ENCODE measurements around the gene HAUS8.

The HAUS8 gene

DNA sequence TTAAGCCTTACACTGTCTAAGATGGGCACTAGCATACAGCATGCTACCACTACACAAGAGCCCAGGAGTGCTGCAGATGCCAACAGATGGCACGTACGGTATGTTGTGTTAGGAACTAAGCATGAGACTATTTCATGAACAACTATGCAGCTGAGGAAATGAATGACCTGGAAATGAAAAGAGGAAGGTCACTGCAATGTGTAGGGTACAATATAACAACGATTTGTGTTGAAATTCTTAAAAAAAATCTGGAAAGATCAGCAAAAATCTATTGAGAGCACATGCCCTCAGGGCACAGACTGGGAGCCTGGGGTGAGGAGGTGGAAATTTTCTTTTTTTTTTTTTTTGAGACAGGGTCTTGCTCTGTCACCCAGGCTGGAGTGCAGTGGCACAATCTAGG, 14.4 kb downstream of the HAUS8 start:
- no peak for DNase-seq (ENCODE audit: extremely low read depth, low read depth)
- TF ChIP-seq, protein P1, sequence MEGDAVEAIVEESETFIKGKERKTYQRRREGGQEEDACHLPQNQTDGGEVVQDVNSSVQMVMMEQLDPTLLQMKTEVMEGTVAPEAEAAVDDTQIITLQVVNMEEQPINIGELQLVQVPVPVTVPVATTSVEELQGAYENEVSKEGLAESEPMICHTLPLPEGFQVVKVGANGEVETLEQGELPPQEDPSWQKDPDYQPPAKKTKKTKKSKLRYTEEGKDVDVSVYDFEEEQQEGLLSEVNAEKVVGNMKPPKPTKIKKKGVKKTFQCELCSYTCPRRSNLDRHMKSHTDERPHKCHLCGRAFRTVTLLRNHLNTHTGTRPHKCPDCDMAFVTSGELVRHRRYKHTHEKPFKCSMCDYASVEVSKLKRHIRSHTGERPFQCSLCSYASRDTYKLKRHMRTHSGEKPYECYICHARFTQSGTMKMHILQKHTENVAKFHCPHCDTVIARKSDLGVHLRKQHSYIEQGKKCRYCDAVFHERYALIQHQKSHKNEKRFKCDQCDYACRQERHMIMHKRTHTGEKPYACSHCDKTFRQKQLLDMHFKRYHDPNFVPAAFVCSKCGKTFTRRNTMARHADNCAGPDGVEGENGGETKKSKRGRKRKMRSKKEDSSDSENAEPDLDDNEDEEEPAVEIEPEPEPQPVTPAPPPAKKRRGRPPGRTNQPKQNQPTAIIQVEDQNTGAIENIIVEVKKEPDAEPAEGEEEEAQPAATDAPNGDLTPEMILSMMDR (IDR thresholded peaks at IDR 0.05; ENCODE audit: low read depth, low read length) = no peak

DNA sequence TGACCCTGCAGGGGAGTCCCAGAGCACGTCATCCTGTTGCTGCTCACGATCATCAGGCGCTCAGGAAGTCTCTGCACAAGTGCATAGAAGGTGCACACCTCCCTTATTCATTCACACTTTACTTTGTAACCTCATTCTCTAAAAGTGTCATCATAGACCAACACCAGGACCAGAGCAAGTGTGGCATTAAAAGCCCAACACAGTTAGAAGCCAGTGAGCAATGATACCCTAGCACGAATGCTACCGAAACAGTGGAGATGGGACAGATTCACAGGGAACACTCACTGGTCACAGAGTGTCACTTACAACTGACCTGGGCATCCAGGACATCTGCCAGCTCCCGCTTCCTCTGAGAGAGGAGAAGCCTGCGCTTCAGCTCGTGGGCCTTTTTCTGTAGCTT, 17.0 kb downstream of the HAUS8 start:
- no peak for DNase-seq (ENCODE audit: extremely low read depth, low read depth)
- TF ChIP-seq, protein P1 (IDR thresholded peaks at IDR 0.05; ENCODE audit: low read depth, low read length) = no peak

DNA sequence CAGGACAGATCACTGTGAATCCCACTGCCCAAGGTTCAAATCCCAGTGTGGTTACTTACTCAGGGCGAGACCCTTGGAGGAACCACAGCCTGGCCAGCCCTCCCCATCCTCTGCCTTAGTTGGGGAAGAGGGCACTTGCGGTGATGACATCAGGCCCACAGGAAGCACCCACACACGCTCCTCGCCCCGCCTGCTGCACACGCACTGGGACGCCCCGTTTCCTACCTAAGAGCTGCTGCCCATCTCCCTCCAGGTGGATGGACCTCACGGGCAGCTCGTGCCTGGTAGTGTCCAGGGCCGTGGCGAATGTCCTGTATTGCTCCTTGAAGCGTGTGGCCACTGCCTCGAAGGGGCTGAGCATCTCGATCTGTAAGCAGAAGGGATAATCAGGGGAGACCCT, 19.6 kb downstream of the HAUS8 start:
- TF ChIP-seq, protein P1 (IDR thresholded peaks at IDR 0.05; ENCODE audit: low read depth, low read length) = no peak
- DNase-seq (ENCODE audit: extremely low read depth, low read depth) = no peak

DNA sequence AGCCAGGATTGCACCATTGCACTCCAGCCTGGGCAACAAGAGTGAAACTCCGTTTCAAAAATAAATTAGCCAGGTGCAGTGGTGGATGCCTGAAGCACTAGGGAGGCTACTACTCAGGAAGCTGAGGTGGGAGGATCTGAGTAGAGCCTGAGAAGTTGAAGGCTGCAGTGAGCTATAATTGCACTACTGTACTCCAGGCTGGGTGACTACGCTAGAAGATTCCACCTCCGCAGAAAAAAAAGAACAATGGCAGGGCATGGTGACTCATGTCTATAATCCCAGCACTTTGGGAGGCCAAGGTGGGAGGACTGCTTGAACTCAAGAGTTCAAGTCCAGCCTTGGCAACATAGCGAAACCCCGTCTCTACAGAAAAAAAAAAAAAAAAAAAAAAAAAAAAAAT, 20.5 kb downstream of the HAUS8 start:
- TF ChIP-seq, protein P1 (IDR thresholded peaks at IDR 0.05; ENCODE audit: low read depth, low read length) = no peak
- no peak for DNase-seq (ENCODE audit: extremely low read depth, low read depth)

DNA sequence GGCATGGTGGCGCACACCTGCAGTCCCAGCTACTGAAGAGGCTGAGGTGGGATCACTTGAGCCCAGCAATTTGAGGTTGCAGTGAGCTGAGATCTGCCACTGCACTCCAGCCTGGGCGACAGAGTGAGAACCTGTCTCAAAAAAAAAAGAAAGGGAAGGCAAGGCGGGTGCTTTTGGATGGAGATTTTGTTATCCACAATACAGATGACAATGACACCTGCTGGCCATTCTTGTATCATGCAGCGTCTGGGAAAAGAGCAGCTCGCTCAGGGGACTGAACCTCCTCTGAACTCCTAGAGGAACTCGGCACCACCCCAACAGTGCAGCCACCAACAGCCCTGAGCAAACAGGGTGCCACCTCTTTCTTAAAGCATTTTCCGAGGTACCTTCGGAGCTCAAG, 22.8 kb downstream of the HAUS8 start:
- TF ChIP-seq, protein P1 (IDR thresholded peaks at IDR 0.05; ENCODE audit: low read depth, low read length) = peak; percentile 68

DNA sequence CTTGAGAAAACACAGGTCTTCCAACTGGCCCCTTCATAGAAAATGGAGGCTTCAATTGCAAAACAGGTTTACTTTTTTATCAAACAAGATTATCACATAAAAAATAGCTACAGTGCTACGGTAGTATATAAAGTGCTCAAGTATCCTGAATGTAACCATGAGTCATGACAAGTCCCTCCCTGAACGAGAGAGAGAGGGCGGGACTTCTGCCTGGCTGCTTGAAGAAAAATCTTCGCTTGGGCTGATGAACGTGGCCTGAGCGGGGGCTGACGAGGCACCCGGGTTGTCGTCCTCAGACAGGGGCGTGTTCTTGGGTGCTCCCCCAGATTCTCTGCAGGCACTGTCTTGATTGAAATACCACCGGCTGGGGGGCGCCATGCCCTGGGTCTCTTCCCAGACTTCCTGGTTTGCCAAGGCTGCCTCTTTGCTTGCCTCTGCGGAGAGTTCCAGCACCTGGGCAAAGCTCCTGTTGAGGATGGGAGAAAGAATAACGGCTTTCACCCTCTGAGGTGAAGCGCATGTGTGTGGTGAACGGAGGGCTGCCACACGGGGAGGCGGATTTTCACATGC, 25.5 kb downstream of the HAUS8 start:
- TF ChIP-seq, protein P1 (IDR thresholded peaks at IDR 0.05; ENCODE audit: low read depth, low read length) = no peak
- DNase-seq (ENCODE audit: extremely low read depth, low read depth) = no peak

More for the DNA sequence above, 22.8 kb downstream of the HAUS8 start:
- no peak for DNase-seq (ENCODE audit: extremely low read depth, low read depth)

DNA sequence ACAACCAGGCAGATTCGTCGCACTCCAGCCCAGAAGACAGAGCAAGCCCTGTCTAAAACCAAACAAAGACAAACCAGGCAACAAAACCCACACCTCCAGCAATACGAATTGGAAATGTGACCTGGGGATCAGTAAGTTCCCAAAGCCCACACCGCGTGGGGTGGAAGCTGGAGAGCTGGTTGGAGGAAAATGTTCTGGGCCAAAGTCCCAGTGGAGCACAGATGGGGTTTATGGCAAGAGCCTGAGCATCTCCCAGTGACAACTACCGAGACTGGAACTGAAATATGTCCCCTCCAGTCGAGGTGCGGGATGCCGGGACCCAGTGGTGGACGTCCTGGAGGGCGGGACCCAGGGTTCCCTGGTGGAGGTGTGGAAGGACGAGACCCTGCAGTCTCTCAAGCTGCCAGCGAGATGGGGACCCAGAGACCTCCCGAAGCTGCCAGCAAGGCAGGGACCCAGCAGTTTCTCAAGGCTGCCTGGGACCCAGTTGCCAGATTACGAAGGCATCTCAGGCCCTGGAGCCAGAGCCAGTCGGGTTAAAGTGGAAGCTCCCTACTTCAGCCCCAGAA, 26.3 kb downstream of the HAUS8 start:
- no peak for DNase-seq (ENCODE audit: extremely low read depth, low read depth)
- TF ChIP-seq, protein P1 (IDR thresholded peaks at IDR 0.05; ENCODE audit: low read depth, low read length) = no peak

Measured in AG09319 (cell line).